Measurements from ENCODE around the gene MGAT4A.

DNA sequence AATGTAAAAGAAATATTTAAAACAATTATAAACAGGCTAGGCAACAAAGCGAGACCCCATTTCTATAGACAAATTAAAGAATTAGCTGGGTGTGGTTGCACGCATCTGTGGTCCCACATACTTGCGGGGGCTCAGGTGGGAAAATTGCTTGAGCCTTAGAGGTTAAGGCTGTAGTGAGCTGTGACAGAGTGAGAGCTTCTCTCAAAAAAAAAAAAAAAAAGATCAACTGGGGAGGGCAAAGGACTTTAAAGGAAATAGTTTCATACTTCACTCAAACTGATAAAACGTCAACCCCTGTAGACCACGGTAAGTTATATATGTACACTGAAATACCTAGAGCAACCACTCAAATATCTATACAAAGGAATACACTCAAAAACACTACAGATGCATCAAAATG, 37.5 kb downstream of the MGAT4A start:
- TF ChIP-seq CTCF (IDR thresholded peaks at IDR 0.05; ENCODE audit: control extremely low read depth in 1 of 3, insufficient read depth in 1 of 3, low read depth in 1 of 3, low read length in 3 of 3) (no peak), CEBPB (IDR thresholded peaks at IDR 0.05; ENCODE audit: low read depth, low read length) (no peak), EZH2 (IDR thresholded peaks at IDR 0.05; ENCODE audit: low read depth, low read length, severe bottlenecking) (no peak), TEAD4 (IDR thresholded peaks at IDR 0.05; ENCODE audit: low read depth, low read length) (no peak), POLR2AphosphoS5 (IDR thresholded peaks at IDR 0.05; ENCODE audit: low read depth, low read length) (no peak), BCL11A (IDR thresholded peaks at IDR 0.05; ENCODE audit: low read depth in 2 of 2, low read length in 2 of 2) (no peak)

Measured in H1 (cell line).